Right renal cortex interstitium (tissue), 3 donors: Measurements from ENCODE around the gene CDKAL1. TPM values are rescaled to one million over a fixed set of nuclear protein-coding genes. Genes with fewer than 3 reads are reported as not detected.
"Not testable (repeated sequence)": the region's sequence is repeated elsewhere in the genome, so short reads cannot be mapped to it uniquely, and the experiment has no call there.

Experiments
- DNase-seq, 3 donors: peaks; one replicate each; pipeline ENCODE4 v3.0.0-alpha.2; 2013; ENCODE audit warnings: low read depth in 3 of 3, low spot score in 2 of 3
- polyA plus RNA-seq, 3 donors: library from polyadenylated mRNA; unstranded; fragments of 120-200 nt; gene quantifications; one replicate each; pipeline ENCODE4 v1.2.1, GENCODE V29; 2013; ENCODE audit not compliant: insufficient read length in 3 of 3

The CDKAL1 gene
- polyA plus RNA-seq, 3 donors, result 18.4 to 19.6 (median 19.6) TPM

- DNase-seq, result no peak
Measured at GRCh38 chr6:20706238-20706938, 172.1 kb downstream of the CDKAL1 start.

GRCh38 chr6:20706939-20707485 is 172.8 kb downstream of the CDKAL1 start:
- DNase-seq, result no peak

- DNase-seq, result no peak
Measured at GRCh38 chr6:20707870-20708269, 173.6 kb downstream of the CDKAL1 start.

GRCh38 chr6:20708367-20709124 is 174.3 kb downstream of the CDKAL1 start:
- no peak for DNase-seq

- DNase-seq, result no peak
Measured at GRCh38 chr6:20709451-20709850, 175.2 kb downstream of the CDKAL1 start.

GRCh38 chr6:20710341-20710740 is 176.1 kb downstream of the CDKAL1 start:
- DNase-seq, result no peak

GRCh38 chr6:20711518-20711917 is 177.3 kb downstream of the CDKAL1 start:
- no peak for DNase-seq

- DNase-seq, result no peak
Measured at GRCh38 chr6:20712011-20712410, 177.8 kb downstream of the CDKAL1 start.

- DNase-seq, result no peak
Measured at GRCh38 chr6:20715135-20715806, 181.0 kb downstream of the CDKAL1 start.

- DNase-seq, result no peak
Measured at GRCh38 chr6:20716865-20717264, 182.6 kb downstream of the CDKAL1 start.

GRCh38 chr6:20717743-20718142 is 183.5 kb downstream of the CDKAL1 start:
- no peak for DNase-seq

- no peak for DNase-seq
Measured at GRCh38 chr6:20718705-20719653, 184.7 kb downstream of the CDKAL1 start.

GRCh38 chr6:20719980-20720379 is 185.7 kb downstream of the CDKAL1 start:
- DNase-seq, result no peak

GRCh38 chr6:20721121-20721520 is 186.9 kb downstream of the CDKAL1 start:
- not testable (repeated sequence) for DNase-seq

GRCh38 chr6:20722455-20722854 is 188.2 kb downstream of the CDKAL1 start:
- no peak for DNase-seq

- no peak for DNase-seq
Measured at GRCh38 chr6:20723236-20723635, 189.0 kb downstream of the CDKAL1 start.

GRCh38 chr6:20724443-20725190 is 190.4 kb downstream of the CDKAL1 start:
- DNase-seq, result no peak

GRCh38 chr6:20725235-20725634 is 191.0 kb downstream of the CDKAL1 start:
- not testable (repeated sequence) for DNase-seq

GRCh38 chr6:20729086-20729485 is 194.8 kb downstream of the CDKAL1 start:
- DNase-seq, result no peak
